HepG2 (cell line): ENCODE data around the gene NDUFS1. TPM values are rescaled to one million over a fixed set of nuclear protein-coding genes. Genes with fewer than 3 reads are reported as not detected.

Experiments used
- FOSL1 ChIP-seq: sonication (generic); formaldehyde crosslinking; IDR thresholded peaks from 2 replicates; pipeline ENCODE4 v1.9.0; 2021; ENCODE audit warnings: missing genetic modification reagents, borderline replicate concordance
- HOXA5 ChIP-seq: sonication (generic); formaldehyde crosslinking; IDR thresholded peaks from 2 replicates; pipeline ENCODE4 v1.4.0; 2020; ENCODE audit warnings: missing genetic modification reagents
- KLF13 ChIP-seq: sonication (generic); formaldehyde crosslinking; IDR thresholded peaks from 2 replicates; pipeline ENCODE4 v1.4.0; 2020; ENCODE audit warnings: mild to moderate bottlenecking, missing genetic modification reagents
- MED13 ChIP-seq: sonication (generic); formaldehyde crosslinking; IDR thresholded peaks from 2 replicates; pipeline ENCODE4 v1.5.0; 2020; ENCODE audit warnings: missing genetic modification reagents
- MIXL1 ChIP-seq: IDR thresholded peaks from 2 replicates; pipeline ENCODE4 v1.6.1; 2016
- PAF1 ChIP-seq: IDR thresholded peaks from 2 replicates; pipeline ENCODE4 v1.6.1; 2016; ENCODE audit warnings: missing genetic modification reagents, missing compliant biosample characterization
- PAX8 ChIP-seq: sonication (generic); formaldehyde crosslinking; IDR thresholded peaks from 2 replicates; pipeline ENCODE4 v1.8.0; 2022; ENCODE audit warnings: mild to moderate bottlenecking, missing genetic modification reagents, borderline replicate concordance
- RNF2 ChIP-seq: fragments of 450-650 bp; conservative IDR thresholded peaks from 2 replicates; pipeline ENCODE4 v1.6.1; 2016; ENCODE audit warnings: low read depth
- SAFB2 ChIP-seq: sonication (generic); formaldehyde crosslinking; IDR thresholded peaks from 2 replicates; pipeline ENCODE4 v1.5.1; 2020; ENCODE audit warnings: missing genetic modification reagents, low read depth, mild to moderate bottlenecking, borderline replicate concordance
- TBX3 ChIP-seq: fragments of 450-650 bp; IDR thresholded peaks from 2 replicates; pipeline ENCODE4 v1.6.1; 2017; ENCODE audit warnings: antibody characterized with exemption, mild to moderate bottlenecking, inconsistent platforms, borderline replicate concordance
- ZNF225 ChIP-seq: sonication (generic); formaldehyde crosslinking; IDR thresholded peaks from 2 replicates; pipeline ENCODE4 v1.4.0; 2020; ENCODE audit warnings: mild to moderate bottlenecking, missing genetic modification reagents
- ZNF256 ChIP-seq: sonication (generic); formaldehyde crosslinking; conservative IDR thresholded peaks from 2 replicates; pipeline ENCODE4 v1.4.0; 2020; ENCODE audit warnings: missing genetic modification reagents
- ZNF326 ChIP-seq: sonication (generic); formaldehyde crosslinking; IDR thresholded peaks from 2 replicates; pipeline ENCODE4 v1.4.0; 2020; ENCODE audit warnings: missing genetic modification reagents, borderline replicate concordance
- ZNF614 ChIP-seq: IDR thresholded peaks from 2 replicates; pipeline ENCODE4 v1.6.1; 2018; ENCODE audit warnings: missing biosample characterization, missing genetic modification reagents, inconsistent platforms, borderline replicate concordance
- ZNF709 ChIP-seq: sonication (generic); formaldehyde crosslinking; IDR thresholded peaks from 2 replicates; pipeline ENCODE4 v1.5.0; 2020; ENCODE audit warnings: mild to moderate bottlenecking, missing genetic modification reagents
- polyA plus RNA-seq, 8 experiments: library from polyadenylated mRNA; depleted of rRNA in 3 of 8; stranded (reverse) in 7 of 8; unstranded in 1 of 8; fragments of >200 nt; fragmentation: Illumina TruSeq in 4 of 8; extraction: Trizol in 4 of 8; gene quantifications; 2 replicates each; pipeline versions ENCODE4 v1.2.1 to v1.2.3, GENCODE V29; 2011 to 2016; ENCODE audit warnings: low read depth in 4 of 8, missing spikeins in 1 of 8, mixed read lengths in 1 of 8; ENCODE audit not compliant: insufficient read depth in 1 of 8
- total RNA-seq, 5 experiments: library from RNA; depleted of rRNA; stranded (reverse); fragments of >200 nt; fragmentation: Illumina TruSeq; extraction: Trizol; gene quantifications; 2 replicates each; pipeline ENCODE4 v1.2.3, GENCODE V29; 2016; ENCODE audit warnings: low read depth in 1 of 5
- TF ChIP-seq, protein P1 (sequence below): sonication (generic); formaldehyde crosslinking; IDR thresholded peaks from 2 replicates; pipeline ENCODE4 v1.8.0; 2022; ENCODE audit warnings: missing genetic modification reagents, mild to moderate bottlenecking, borderline replicate concordance
- TF ChIP-seq, protein P2 (sequence below): sonication (generic); formaldehyde crosslinking; IDR thresholded peaks from 2 replicates; pipeline ENCODE4 v1.4.0; 2020; ENCODE audit warnings: mild to moderate bottlenecking, missing genetic modification reagents
- TF ChIP-seq, protein P3 (sequence below): sonication (generic); formaldehyde crosslinking; IDR thresholded peaks from 2 replicates; pipeline ENCODE4 v1.4.0; 2020; ENCODE audit warnings: low read depth, missing genetic modification reagents
- TF ChIP-seq, protein P4 (sequence below): sonication (generic); formaldehyde crosslinking; IDR thresholded peaks from 2 replicates; pipeline ENCODE4 v1.4.0; 2020; ENCODE audit warnings: missing genetic modification reagents
- TF ChIP-seq, protein P5 (sequence below): sonication (generic); formaldehyde crosslinking; IDR thresholded peaks from 2 replicates; pipeline ENCODE4; 2020; ENCODE audit warnings: missing genetic modification reagents, mild to moderate bottlenecking, borderline replicate concordance

Gene NDUFS1
- total and polyA plus RNA-seq, 2 of the 13 experiments (the other 11 are each of a cell fraction or from before 2014, with no cell fraction given), result 139 to 242 TPM

DNA sequence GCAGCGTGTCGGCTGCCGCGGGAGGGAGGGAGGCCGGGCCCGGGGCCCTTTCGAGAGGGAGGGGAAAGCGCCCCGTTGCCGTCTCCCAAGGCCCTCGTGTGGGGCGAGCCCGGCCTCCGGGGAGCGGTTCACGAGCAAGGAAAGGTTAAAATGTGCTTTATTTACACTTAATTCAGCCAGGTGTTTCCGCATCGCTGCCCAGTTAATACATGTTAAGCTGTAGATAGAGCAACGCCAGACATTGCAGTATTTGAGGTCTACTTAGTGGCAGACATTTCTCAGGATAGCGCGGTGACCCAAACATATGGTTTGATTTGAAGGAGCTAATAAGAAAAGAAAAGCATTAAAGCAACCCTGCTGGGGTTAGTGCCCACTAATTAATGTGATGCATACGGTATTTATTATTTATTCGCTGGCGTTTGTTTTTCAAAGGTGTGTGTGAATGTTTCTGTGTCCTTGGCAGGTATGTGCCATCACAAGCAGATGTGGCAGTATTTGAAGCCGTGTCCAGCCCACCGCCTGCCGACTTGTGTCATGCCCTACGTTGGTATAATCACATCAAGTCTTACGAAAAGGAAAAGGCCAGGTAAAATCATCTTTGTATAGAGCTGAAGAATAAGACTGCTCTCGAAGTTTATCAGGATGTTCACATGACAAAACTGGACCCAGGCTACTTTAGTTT, 1.0 kb upstream of the NDUFS1 start (continued):
- TF ChIP-seq, protein P1, sequence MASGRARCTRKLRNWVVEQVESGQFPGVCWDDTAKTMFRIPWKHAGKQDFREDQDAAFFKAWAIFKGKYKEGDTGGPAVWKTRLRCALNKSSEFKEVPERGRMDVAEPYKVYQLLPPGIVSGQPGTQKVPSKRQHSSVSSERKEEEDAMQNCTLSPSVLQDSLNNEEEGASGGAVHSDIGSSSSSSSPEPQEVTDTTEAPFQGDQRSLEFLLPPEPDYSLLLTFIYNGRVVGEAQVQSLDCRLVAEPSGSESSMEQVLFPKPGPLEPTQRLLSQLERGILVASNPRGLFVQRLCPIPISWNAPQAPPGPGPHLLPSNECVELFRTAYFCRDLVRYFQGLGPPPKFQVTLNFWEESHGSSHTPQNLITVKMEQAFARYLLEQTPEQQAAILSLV (CRISPR knock-in tag), result no peak
- TF ChIP-seq PAF1 (CRISPR knock-in tag) (no peak), ZNF614 (no peak), FOSL1 (CRISPR knock-in tag) (no peak), ZNF326 (no peak), TBX3 (no peak), PAX8 (no peak; the same call in 1 of the 2 replicates), SAFB2 (CRISPR knock-in tag) (no peak), ZNF709 (CRISPR knock-in tag) (no peak), ZNF256 (CRISPR knock-in tag) (no peak), RNF2 (no peak), HOXA5 (no peak), ZNF225 (CRISPR knock-in tag) (no peak), MED13 (CRISPR knock-in tag) (no peak), KLF13 (no peak), MIXL1 (CRISPR knock-in tag) (no peak)
- TF ChIP-seq, protein P2, sequence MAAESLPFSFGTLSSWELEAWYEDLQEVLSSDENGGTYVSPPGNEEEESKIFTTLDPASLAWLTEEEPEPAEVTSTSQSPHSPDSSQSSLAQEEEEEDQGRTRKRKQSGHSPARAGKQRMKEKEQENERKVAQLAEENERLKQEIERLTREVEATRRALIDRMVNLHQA (CRISPR knock-in tag), result no peak
- TF ChIP-seq, protein P3, sequence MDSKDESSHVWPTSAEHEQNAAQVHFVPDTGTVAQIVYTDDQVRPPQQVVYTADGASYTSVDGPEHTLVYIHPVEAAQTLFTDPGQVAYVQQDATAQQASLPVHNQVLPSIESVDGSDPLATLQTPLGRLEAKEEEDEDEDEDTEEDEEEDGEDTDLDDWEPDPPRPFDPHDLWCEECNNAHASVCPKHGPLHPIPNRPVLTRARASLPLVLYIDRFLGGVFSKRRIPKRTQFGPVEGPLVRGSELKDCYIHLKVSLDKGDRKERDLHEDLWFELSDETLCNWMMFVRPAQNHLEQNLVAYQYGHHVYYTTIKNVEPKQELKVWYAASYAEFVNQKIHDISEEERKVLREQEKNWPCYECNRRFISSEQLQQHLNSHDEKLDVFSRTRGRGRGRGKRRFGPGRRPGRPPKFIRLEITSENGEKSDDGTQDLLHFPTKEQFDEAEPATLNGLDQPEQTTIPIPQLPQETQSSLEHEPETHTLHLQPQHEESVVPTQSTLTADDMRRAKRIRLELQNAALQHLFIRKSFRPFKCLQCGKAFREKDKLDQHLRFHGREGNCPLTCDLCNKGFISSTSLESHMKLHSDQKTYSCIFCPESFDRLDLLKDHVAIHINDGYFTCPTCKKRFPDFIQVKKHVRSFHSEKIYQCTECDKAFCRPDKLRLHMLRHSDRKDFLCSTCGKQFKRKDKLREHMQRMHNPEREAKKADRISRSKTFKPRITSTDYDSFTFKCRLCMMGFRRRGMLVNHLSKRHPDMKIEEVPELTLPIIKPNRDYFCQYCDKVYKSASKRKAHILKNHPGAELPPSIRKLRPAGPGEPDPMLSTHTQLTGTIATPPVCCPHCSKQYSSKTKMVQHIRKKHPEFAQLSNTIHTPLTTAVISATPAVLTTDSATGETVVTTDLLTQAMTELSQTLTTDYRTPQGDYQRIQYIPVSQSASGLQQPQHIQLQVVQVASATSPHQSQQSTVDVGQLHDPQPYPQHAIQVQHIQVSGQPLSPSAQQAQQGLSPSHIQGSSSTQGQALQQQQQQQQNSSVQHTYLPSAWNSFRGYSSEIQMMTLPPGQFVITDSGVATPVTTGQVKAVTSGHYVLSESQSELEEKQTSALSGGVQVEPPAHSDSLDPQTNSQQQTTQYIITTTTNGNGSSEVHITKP, result no peak
- TF ChIP-seq, protein P4, sequence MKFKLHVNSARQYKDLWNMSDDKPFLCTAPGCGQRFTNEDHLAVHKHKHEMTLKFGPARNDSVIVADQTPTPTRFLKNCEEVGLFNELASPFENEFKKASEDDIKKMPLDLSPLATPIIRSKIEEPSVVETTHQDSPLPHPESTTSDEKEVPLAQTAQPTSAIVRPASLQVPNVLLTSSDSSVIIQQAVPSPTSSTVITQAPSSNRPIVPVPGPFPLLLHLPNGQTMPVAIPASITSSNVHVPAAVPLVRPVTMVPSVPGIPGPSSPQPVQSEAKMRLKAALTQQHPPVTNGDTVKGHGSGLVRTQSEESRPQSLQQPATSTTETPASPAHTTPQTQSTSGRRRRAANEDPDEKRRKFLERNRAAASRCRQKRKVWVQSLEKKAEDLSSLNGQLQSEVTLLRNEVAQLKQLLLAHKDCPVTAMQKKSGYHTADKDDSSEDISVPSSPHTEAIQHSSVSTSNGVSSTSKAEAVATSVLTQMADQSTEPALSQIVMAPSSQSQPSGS (CRISPR knock-in tag), result no peak
- TF ChIP-seq, protein P5, sequence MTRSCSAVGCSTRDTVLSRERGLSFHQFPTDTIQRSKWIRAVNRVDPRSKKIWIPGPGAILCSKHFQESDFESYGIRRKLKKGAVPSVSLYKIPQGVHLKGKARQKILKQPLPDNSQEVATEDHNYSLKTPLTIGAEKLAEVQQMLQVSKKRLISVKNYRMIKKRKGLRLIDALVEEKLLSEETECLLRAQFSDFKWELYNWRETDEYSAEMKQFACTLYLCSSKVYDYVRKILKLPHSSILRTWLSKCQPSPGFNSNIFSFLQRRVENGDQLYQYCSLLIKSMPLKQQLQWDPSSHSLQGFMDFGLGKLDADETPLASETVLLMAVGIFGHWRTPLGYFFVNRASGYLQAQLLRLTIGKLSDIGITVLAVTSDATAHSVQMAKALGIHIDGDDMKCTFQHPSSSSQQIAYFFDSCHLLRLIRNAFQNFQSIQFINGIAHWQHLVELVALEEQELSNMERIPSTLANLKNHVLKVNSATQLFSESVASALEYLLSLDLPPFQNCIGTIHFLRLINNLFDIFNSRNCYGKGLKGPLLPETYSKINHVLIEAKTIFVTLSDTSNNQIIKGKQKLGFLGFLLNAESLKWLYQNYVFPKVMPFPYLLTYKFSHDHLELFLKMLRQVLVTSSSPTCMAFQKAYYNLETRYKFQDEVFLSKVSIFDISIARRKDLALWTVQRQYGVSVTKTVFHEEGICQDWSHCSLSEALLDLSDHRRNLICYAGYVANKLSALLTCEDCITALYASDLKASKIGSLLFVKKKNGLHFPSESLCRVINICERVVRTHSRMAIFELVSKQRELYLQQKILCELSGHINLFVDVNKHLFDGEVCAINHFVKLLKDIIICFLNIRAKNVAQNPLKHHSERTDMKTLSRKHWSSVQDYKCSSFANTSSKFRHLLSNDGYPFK (CRISPR knock-in tag), result no peak
